K562 (cell line): Measurements from ENCODE around the gene UPF2. TPM values are rescaled to one million over a fixed set of nuclear protein-coding genes. Genes with fewer than 3 reads are reported as not detected.
A peak's percentile ranks its signal among the peaks of the same experiment; 100 is the strongest.

Experiments used
- CHD1 ChIP-seq: fragments of 200-600 bp; sonication (generic); IDR thresholded peaks from one replicate; pipeline ENCODE4 v1.6.1; 2012; ENCODE audit warnings: mild to moderate bottlenecking, moderate library complexity, low read length, inconsistent platforms
- CTBP1 ChIP-seq: fragments of 450-650 bp; IDR thresholded peaks from 2 replicates; pipeline ENCODE4 v1.6.1; 2016; ENCODE audit warnings: borderline replicate concordance
- HDAC3 ChIP-seq: fragments of 450-650 bp; IDR thresholded peaks from 2 replicates; pipeline ENCODE4 v1.6.1; 2018; ENCODE audit warnings: borderline replicate concordance, mild to moderate bottlenecking, moderate library complexity; ENCODE audit not compliant: partially characterized antibody
- KDM1A ChIP-seq, 2 experiments: fragments of 450-650 bp; IDR thresholded peaks; 2 replicates each; pipeline ENCODE4 v1.6.1; 2016; ENCODE audit warnings: mild to moderate bottlenecking in 2 of 2
- MYC ChIP-seq, 2 experiments: fragments of 250-450 bp in 1 of 2; sonication (Bioruptor Pico) in 1 of 2; IDR thresholded peaks; 2 replicates each; pipeline versions ENCODE4 v1.5.1 to v1.6.1; 2012 to 2021; ENCODE audit warnings: low read depth in 2 of 2, borderline replicate concordance in 1 of 2, improper control_type of control experiment in 1 of 2, low read length in 1 of 2, mild to moderate bottlenecking in 1 of 2, moderate library complexity in 1 of 2
- SOX6 ChIP-seq: fragments of 450-650 bp; IDR thresholded peaks from 2 replicates; pipeline ENCODE4 v1.6.1; 2014; ENCODE audit warnings: mild to moderate bottlenecking
- STAT5A ChIP-seq: IDR thresholded peaks from 2 replicates; pipeline ENCODE4 v1.6.1; 2012; ENCODE audit warnings: low read length, inconsistent platforms, borderline replicate concordance
- U2AF1 ChIP-seq: fragments of 200-400 bp; formaldehyde crosslinking; optimal IDR thresholded peaks from 2 replicates; pipeline ENCODE3; 2017; ENCODE audit warnings: mild to moderate bottlenecking, low read depth, low read length, moderate library complexity
- ZNF274 ChIP-seq: IDR thresholded peaks from 2 replicates; pipeline ENCODE4 v1.6.1; 2011; ENCODE audit warnings: low read depth, mild to moderate bottlenecking, low read length, moderate library complexity, borderline replicate concordance
- ZNF347 ChIP-seq: fragments of 450-650 bp; formaldehyde crosslinking; IDR thresholded peaks from 2 replicates; pipeline ENCODE4 v1.4.0; 2020; ENCODE audit warnings: low read depth, mild to moderate bottlenecking, moderate library complexity
- ZNF589 ChIP-seq: fragments of 200-800 bp; sonication (Bioruptor generic); IDR thresholded peaks from 2 replicates; pipeline ENCODE4 v1.6.1; 2016; ENCODE audit warnings: low read depth, missing genetic modification characterization, missing compliant biosample characterization
- ZNF644 ChIP-seq: fragments of 200-800 bp; sonication (Bioruptor generic); IDR thresholded peaks from 2 replicates; pipeline ENCODE4 v1.6.1; 2016; ENCODE audit warnings: low read depth, missing genetic modification characterization, missing compliant biosample characterization
- polyA plus RNA-seq, 8 experiments: library from polyadenylated mRNA; depleted of rRNA in 4 of 8; stranded (reverse) in 5 of 8; unstranded in 3 of 8; fragments of >200 nt; fragmentation: Nextera tagmentation in 2 of 8; fragmentation: Illumina TruSeq in 1 of 8; extraction: Ambion mirVana in 2 of 8; extraction: Trizol in 1 of 8; gene quantifications; 2 replicates each; pipeline versions ENCODE4 v1.2.1 to v1.2.3, GENCODE V29; 2011 to 2014; ENCODE audit warnings: inconsistent platforms in 1 of 8, missing spikeins in 1 of 8
- total RNA-seq, 7 experiments: library from RNA; depleted of rRNA in 6 of 7; stranded (reverse); fragments of >200 nt in 6 of 7; fragmentation: Illumina TruSeq in 2 of 7; extraction: Trizol in 2 of 7; gene quantifications; 2 replicates each; pipeline versions ENCODE4 v1.2.1 to v1.2.3, GENCODE V29; 2011 to 2021; ENCODE audit warnings: low replicate concordance in 1 of 7
- TF ChIP-seq, protein P1 (sequence below), 2 experiments: fragments of 450-650 bp; IDR thresholded peaks; 2 replicates each; pipeline ENCODE4 v1.6.1; 2016; ENCODE audit warnings: mild to moderate bottlenecking in 2 of 2, borderline replicate concordance in 1 of 2, low read depth in 1 of 2, moderate library complexity in 1 of 2
- TF ChIP-seq, protein P2 (sequence below): fragments of 250-450 bp; sonication (Bioruptor Pico); IDR thresholded peaks from 2 replicates; pipeline ENCODE4 v1.8.0; 2022; ENCODE audit warnings: moderate library complexity, mild to moderate bottlenecking, inconsistent platforms
- TF ChIP-seq, protein P3 (sequence below), 2 experiments: fragments of 450-650 bp; IDR thresholded peaks; 2 replicates each; pipeline ENCODE4 v1.6.1; 2016
- TF ChIP-seq, protein P4 (sequence below): sonication (generic); formaldehyde crosslinking; IDR thresholded peaks from 2 replicates; pipeline ENCODE4 v1.8.1; 2023; ENCODE audit warnings: mild to moderate bottlenecking, missing genetic modification reagents

The UPF2 gene
- total and polyA plus RNA-seq, 9 of the 15 experiments (the other 6 are each of a cell fraction or from before 2014, with no cell fraction given), result 13.9 to 37.7 (median 23.7) TPM

DNA sequence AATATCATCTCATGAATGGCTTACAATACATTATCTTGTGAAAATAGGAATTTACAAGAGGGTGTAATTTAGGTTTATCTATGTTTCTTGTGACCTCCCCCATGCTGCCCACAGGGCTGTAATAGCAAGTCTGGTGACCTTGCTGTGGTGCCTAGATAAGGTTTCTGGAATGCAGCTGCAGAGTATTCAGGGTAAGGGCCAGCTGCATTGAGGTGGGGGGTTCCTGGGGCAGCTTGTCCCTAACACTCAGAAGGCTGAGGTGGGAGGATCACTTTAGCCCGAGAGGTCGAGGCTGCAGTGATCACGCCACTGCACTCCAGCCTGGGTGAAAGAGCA is 20.8 kb upstream of the UPF2 start (continued):
- TF ChIP-seq MYC (IDR thresholded peaks at IDR 0.05; ENCODE audit: low read depth, low read length) (peak; percentile 56), MYC (CRISPR knock-in tag; IDR thresholded peaks at IDR 0.05; ENCODE audit: borderline replicate concordance, low read depth) (no peak), U2AF1 (no peak), ZNF644 (peak; percentile 89), ZNF347 (no peak), STAT5A (peak; percentile 82), CHD1 (no peak), ZNF274 (no peak; the same call in 1 of the 2 replicates), ZNF589 (CRISPR knock-in tag) (peak; percentile 89; the same call in 1 of the 2 replicates), KDM1A (IDR thresholded peaks at IDR 0.05) (peak; percentile 86 to 89), SOX6 (peak; percentile 94), HDAC3 (peak; percentile 82), CTBP1 (peak; percentile 56; the same call in 1 of the 2 replicates)
- TF ChIP-seq, protein P1, sequence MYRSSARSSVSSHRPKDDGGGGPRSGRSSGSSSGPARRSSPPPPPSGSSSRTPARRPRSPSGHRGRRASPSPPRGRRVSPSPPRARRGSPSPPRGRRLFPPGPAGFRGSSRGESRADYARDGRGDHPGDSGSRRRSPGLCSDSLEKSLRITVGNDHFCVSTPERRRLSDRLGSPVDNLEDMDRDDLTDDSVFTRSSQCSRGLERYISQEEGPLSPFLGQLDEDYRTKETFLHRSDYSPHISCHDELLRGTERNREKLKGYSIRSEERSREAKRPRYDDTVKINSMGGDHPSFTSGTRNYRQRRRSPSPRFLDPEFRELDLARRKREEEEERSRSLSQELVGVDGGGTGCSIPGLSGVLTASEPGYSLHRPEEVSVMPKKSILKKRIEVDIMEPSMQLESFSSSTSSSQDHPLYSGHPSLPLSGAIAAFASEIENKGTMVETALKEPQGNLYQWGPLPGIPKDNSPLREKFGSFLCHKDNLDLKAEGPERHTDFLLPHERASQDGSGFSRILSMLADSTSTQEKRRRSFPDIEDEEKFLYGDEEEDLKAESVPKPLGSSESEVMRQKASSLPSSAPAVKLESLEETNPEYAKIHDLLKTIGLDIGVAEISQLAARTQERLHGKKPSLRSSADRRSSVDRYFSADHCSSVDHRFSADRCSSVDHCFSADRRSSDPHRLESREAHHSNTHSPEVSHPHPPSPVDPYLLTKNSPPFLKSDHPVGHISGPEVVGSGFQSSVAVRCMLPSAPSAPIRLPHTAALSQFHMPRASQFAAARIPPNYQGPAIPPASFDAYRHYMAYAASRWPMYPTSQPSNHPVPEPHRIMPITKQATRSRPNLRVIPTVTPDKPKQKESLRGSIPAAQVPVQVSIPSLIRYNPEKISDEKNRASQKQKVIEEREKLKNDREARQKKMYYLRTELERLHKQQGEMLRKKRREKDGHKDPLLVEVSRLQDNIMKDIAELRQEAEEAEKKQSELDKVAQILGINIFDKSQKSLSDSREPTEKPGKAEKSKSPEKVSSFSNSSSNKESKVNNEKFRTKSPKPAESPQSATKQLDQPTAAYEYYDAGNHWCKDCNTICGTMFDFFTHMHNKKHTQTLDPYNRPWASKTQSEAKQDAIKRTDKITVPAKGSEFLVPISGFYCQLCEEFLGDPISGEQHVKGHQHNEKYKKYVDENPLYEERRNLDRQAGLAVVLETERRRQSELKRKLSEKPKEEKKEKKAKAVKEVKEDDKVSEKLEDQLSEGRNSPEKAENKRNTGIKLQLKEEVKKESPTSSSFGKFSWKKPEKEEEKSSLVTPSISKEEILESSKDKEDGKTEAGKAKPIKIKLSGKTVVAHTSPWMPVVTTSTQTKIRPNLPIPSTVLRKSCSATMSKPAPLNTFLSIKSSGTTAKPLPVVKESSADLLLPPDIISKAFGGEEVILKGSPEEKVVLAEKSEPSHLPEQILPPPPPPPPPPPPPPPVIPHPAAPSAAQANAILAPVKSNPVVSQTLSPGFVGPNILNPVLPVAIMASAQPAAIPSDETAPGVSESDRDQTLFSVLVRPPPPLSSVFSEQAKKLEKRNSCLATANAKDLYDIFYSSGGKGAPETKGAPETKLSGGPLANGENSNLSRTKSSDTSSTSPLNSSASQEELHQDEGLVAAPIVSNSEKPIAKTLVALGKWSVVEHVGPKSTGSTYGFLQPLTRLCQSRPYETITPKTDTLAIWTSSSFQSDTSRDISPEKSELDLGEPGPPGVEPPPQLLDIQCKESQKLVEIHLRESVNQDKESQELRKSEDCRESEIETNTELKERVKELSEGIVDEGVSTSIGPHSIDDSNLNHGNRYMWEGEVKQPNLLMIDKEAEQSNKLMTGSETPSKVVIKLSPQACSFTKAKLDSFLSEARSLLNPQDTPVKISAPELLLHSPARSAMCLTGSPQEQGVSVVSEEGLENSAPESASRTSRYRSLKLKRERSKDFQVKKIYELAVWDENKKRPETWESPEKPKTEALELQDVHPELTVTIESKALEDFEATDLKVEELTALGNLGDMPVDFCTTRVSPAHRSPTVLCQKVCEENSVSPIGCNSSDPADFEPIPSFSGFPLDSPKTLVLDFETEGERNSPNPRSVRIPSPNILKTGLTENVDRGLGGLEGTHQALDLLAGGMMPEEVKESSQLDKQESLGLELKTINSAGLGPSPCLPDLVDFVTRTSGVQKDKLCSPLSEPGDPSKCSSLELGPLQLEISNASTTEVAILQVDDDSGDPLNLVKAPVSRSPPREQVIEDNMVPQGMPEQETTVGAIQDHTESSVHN (IDR thresholded peaks at IDR 0.05; ENCODE audit: borderline replicate concordance in 1 of 2, low read depth in 1 of 2), result peak in 1 of 2 experiments; percentile 16; a peak in 1 of 4 replicates
- TF ChIP-seq, protein P2, sequence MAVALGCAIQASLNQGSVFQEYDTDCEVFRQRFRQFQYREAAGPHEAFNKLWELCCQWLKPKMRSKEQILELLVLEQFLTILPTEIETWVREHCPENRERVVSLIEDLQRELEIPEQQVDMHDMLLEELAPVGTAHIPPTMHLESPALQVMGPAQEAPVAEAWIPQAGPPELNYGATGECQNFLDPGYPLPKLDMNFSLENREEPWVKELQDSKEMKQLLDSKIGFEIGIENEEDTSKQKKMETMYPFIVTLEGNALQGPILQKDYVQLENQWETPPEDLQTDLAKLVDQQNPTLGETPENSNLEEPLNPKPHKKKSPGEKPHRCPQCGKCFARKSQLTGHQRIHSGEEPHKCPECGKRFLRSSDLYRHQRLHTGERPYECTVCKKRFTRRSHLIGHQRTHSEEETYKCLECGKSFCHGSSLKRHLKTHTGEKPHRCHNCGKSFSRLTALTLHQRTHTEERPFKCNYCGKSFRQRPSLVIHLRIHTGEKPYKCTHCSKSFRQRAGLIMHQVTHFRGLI (CRISPR knock-in tag), result peak; percentile 78
- TF ChIP-seq, protein P3, sequence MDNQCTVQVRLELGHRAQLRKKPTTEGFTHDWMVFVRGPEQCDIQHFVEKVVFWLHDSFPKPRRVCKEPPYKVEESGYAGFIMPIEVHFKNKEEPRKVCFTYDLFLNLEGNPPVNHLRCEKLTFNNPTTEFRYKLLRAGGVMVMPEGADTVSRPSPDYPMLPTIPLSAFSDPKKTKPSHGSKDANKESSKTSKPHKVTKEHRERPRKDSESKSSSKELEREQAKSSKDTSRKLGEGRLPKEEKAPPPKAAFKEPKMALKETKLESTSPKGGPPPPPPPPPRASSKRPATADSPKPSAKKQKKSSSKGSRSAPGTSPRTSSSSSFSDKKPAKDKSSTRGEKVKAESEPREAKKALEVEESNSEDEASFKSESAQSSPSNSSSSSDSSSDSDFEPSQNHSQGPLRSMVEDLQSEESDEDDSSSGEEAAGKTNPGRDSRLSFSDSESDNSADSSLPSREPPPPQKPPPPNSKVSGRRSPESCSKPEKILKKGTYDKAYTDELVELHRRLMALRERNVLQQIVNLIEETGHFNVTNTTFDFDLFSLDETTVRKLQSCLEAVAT (IDR thresholded peaks at IDR 0.05), result peak in 1 of 2 experiments; percentile 65; a peak in 1 of 4 replicates
- TF ChIP-seq, protein P4, sequence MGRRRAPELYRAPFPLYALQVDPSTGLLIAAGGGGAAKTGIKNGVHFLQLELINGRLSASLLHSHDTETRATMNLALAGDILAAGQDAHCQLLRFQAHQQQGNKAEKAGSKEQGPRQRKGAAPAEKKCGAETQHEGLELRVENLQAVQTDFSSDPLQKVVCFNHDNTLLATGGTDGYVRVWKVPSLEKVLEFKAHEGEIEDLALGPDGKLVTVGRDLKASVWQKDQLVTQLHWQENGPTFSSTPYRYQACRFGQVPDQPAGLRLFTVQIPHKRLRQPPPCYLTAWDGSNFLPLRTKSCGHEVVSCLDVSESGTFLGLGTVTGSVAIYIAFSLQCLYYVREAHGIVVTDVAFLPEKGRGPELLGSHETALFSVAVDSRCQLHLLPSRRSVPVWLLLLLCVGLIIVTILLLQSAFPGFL, result no peak
